ENCODE measurements around the gene GGACT.

GGACT gene

GRCh38 chr13:100510208-100510957 is 78.2 kb downstream of the GGACT start:
- peak; percentile 32 for DNase-seq

GRCh38 chr13:100508996-100509395 is 79.6 kb downstream of the GGACT start:
- DNase-seq: peak; percentile 66

- DNase-seq: peak; percentile 77
Observed at GRCh38 chr13:100508455-100508854, 80.1 kb downstream of the GGACT start.

- DNase-seq: peak; percentile 79
Observed at GRCh38 chr13:100506600-100507422, 81.8 kb downstream of the GGACT start.

- no peak for DNase-seq
Observed at GRCh38 chr13:100506154-100506553, 82.4 kb downstream of the GGACT start.

- no peak for DNase-seq
Observed at GRCh38 chr13:100503622-100504021, 85.0 kb downstream of the GGACT start.

GRCh38 chr13:100502446-100502845 is 86.1 kb downstream of the GGACT start:
- no peak for DNase-seq

- no peak for DNase-seq
Observed at GRCh38 chr13:100497389-100497788, 91.2 kb downstream of the GGACT start.

- peak; percentile 69 for DNase-seq
Observed at GRCh38 chr13:100495455-100495854, 93.1 kb downstream of the GGACT start.

GRCh38 chr13:100493418-100493817 is 95.2 kb downstream of the GGACT start:
- DNase-seq: no peak

- peak; percentile 70 for DNase-seq
Observed at GRCh38 chr13:100491164-100491842, 97.3 kb downstream of the GGACT start.

- DNase-seq: peak; percentile 97
Observed at GRCh38 chr13:100490692-100491091, 97.9 kb downstream of the GGACT start.

- no peak for DNase-seq
Observed at GRCh38 chr13:100485265-100485664, 103.3 kb downstream of the GGACT start.

- no peak for DNase-seq
Observed at GRCh38 chr13:100484702-100485101, 103.9 kb downstream of the GGACT start.

GRCh38 chr13:100483841-100484381 is 104.7 kb downstream of the GGACT start:
- DNase-seq: peak; percentile 82

GRCh38 chr13:100483139-100483538 is 105.5 kb downstream of the GGACT start:
- no peak for DNase-seq

GRCh38 chr13:100480676-100481075 is 107.9 kb downstream of the GGACT start:
- no peak for DNase-seq

All from NCI-H1092 treated with DMSO at 0.1 percent for 48 hours (cell line).